Common myeloid progenitor, CD34-positive (primary cell): Measurements from ENCODE around the gene NKG7.

Experiments
- CTCF ChIA-PET: fragments of 350-600 bp; sonication (Branson Sonifier 250); formaldehyde crosslinking; loops from one replicate; lab custom pipeline; 2021; ENCODE audit warnings: antibody characterized with exemption; lab: Charles Lee
- POLR2A ChIA-PET: fragments of 350-600 bp; sonication (Branson Sonifier 250); formaldehyde crosslinking; loops from one replicate; lab custom pipeline; 2021; ENCODE audit warnings: antibody characterized with exemption; lab: Charles Lee
- DNase-seq, 3 donors: peaks; one replicate each; pipeline versions ENCODE4 v3.0.0 to v3.0.0-alpha.2; 2013
- H3K27ac ChIP-seq, 2 experiments: 1 replicate in 1 of 2; 2 replicates in 1 of 2; pipeline ENCODE4 v1.7.0; 2013; ENCODE audit warnings: inconsistent platforms in 2 of 2, low read length in 2 of 2, mild to moderate bottlenecking in 2 of 2, low read depth in 1 of 2, moderate library complexity in 1 of 2; ENCODE audit not compliant: severe bottlenecking in 2 of 2, insufficient read depth in 1 of 2, poor library complexity in 1 of 2
- H3K27me3 ChIP-seq, 5 experiments: replicated peaks in 2 of 5; 1 replicate in 3 of 5; 2 replicates in 2 of 5; pipeline versions ENCODE4 v1.6.1 to v1.7.0; 2013; ENCODE audit warnings: low read length in 4 of 5, mild to moderate bottlenecking in 2 of 5, moderate library complexity in 2 of 5, inconsistent platforms in 1 of 5; ENCODE audit not compliant: insufficient read depth in 5 of 5, control insufficient read depth in 4 of 5
- H3K36me3 ChIP-seq, 4 experiments: 1 replicate in 2 of 4; 2 replicates in 2 of 4; pipeline versions ENCODE4 v1.6.1 to v1.7.0; 2013; ENCODE audit warnings: low read length in 3 of 4, control low read depth in 1 of 4, mild to moderate bottlenecking in 1 of 4; ENCODE audit not compliant: control insufficient read depth in 4 of 4, insufficient read depth in 4 of 4
- H3K4me1 ChIP-seq, 4 experiments: 1 replicate in 3 of 4; 2 replicates in 1 of 4; pipeline versions ENCODE4 v1.6.1 to v1.7.1; 2013; ENCODE audit warnings: low read length in 3 of 4, mild to moderate bottlenecking in 3 of 4, control low read depth in 1 of 4, inconsistent platforms in 1 of 4, moderate library complexity in 1 of 4; ENCODE audit not compliant: control insufficient read depth in 4 of 4, insufficient read depth in 4 of 4; ENCODE audit errors: control extremely low read depth in 1 of 4
- H3K4me3 ChIP-seq, 7 experiments: 1 replicate in 4 of 7; 2 replicates in 3 of 7; pipeline versions ENCODE4 v1.5.1 to v1.7.0; 2013; ENCODE audit warnings: mild to moderate bottlenecking in 7 of 7, low read length in 6 of 7, moderate library complexity in 6 of 7, inconsistent platforms in 2 of 7, low read depth in 2 of 7, control low read depth in 1 of 7; ENCODE audit not compliant: insufficient read depth in 4 of 7, control insufficient read depth in 1 of 7; ENCODE audit errors: extremely low read depth in 1 of 7
- H3K9me3 ChIP-seq, 5 experiments: 1 replicate in 4 of 5; 2 replicates in 1 of 5; pipeline versions ENCODE4 v1.6.1 to v1.7.1; 2013; ENCODE audit warnings: low read length in 4 of 5, mild to moderate bottlenecking in 2 of 5, inconsistent platforms in 1 of 5, low read depth in 1 of 5, moderate library complexity in 1 of 5; ENCODE audit not compliant: control insufficient read depth in 4 of 5, insufficient read depth in 2 of 5; ENCODE audit errors: control extremely low read depth in 1 of 5
- WGBS: methylation state at CpG from one replicate; pipeline ENCODE4 v1.1.5; 2013; ENCODE audit not compliant: insufficient coverage; 5-methylcytosine and 5-hydroxymethylcytosine counted together

The NKG7 gene

GRCh38 chr19:51342631-51343569, 29.6 kb downstream of the NKG7 start:
- ChIA-PET CTCF (interaction anchor here (1.0 to 2.4 kb wide), 10 partner anchors 11 to 187 kb away, joined by 3 to 8 read pairs (median 4); no protein-coding TSS in a partner anchor), POLR2A (interaction anchor here (0.6 kb wide), 1 partner anchor 326 kb away, joined by 8 read pairs; no protein-coding TSS in a partner anchor)
- Histone ChIP-seq H3K9me3 (no peaks in the 10 kb centered on the region), H3K4me3 (no peak overlapping the region), H3K36me3 (peaks cover 5 to 32% (median 19%) of the 10 kb centered on the region in 4 experiments), H3K4me1 (peaks cover 0 to 22% (median 20%) of the 10 kb centered on the region in 4 experiments), H3K27me3 (peaks cover 0 to 18% (median 4%) of the 10 kb centered on the region in 5 experiments), H3K27ac (no peak overlapping the region)
- no peak for DNase-seq
- WGBS = 63% methylated on average over 8 of the region's 9 CpGs

DNA sequence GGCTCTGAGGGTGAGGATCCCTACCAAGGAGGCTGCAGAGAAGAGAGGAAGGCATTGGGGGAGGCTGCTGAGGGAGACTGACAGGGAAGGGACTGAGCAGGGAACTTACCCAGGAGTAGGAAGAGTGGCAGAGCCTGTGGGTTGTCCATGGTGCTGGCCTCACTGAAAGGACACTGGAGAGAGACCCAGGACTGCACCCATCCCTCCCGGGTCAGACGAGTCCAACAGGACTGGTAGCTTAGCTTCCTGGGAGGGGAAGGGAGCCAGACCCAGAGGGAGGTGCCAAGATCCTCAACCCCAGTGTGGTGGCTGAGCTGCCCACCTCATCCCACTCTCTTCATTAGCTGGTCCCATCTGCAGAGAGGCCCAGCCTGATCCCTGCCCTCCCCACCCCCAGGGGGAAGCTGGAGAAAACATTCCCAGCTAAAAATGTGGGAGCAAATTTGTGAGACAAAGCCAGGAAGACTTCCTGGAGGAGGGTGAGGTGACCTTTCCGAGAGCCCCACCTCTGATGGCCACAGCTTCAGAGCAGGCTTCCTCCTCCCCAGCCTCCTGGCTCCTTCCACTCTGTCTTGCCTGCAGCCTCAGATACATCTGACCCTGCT, 30.4 kb downstream of the NKG7 start, which contains the start of gene VSIG10L:
VSIG10L (minus strand) TSS at position 164 of the 605 bp plus-strand sequence; CDS start at position 149, 15 bp downstream.
- DNase-seq = no peak
- Histone ChIP-seq H3K4me3 (no peak within 1 kb of the TSS), H3K36me3 (peaks cover 3 to 26% (median 16%) of the 10 kb centered on the region in 4 experiments), H3K9me3 (no peaks in the 10 kb centered on the region), H3K27me3 (peaks cover 0 to 18% (median 4%) of the 10 kb centered on the region in 5 experiments), H3K4me1 (peaks cover 0 to 22% (median 21%) of the 10 kb centered on the region in 4 experiments), H3K27ac (no peak within 1 kb of the TSS)
- WGBS = 81% methylated on average over 3 of the region's 3 CpGs
- POLR2A ChIA-PET = no interaction called here
- CTCF ChIA-PET = interaction anchor here (1.1 to 2.6 kb wide), 8 partner anchors 10 to 186 kb away, joined by 3 to 11 read pairs (median 6); no protein-coding TSS in a partner anchor

DNA sequence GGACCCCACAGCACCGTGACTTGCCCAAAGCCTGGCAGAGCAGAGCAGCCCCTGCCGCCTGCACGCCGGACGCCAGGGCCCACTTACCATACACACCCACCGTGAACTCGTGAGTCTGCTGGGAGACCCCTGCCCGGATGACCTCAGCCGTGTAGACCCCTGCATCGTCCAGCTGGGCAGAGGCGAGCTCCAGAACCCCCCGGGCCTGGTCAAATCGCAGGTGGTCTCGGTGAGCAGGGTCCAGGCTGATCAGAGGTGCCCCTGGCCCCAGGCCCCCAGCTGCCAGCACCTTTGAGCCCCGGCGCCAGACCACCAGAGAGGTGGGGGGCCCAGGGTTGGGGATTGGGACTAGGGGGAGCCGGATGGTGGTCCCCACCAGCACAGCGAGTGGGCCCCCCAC, 31.4 kb downstream of the NKG7 start:
- Histone ChIP-seq H3K27me3 (peaks cover 0 to 18% (median 4%) of the 10 kb centered on the region in 5 experiments), H3K36me3 (peaks cover 2 to 16% (median 10%) of the 10 kb centered on the region in 4 experiments), H3K4me3 (no peak overlapping the region), H3K9me3 (no peaks in the 10 kb centered on the region), H3K4me1 (peaks cover 0 to 22% (median 21%) of the 10 kb centered on the region in 4 experiments), H3K27ac (no peak overlapping the region)
- POLR2A ChIA-PET = no interaction called here
- CTCF ChIA-PET = interaction anchor here (0.8 to 2.6 kb wide), 10 partner anchors 9 to 98 kb away, joined by 3 to 11 read pairs (median 4); partner anchors contain the start of gene ETFB
- DNase-seq = no peak
- WGBS = 96% methylated on average over 18 of the region's 18 CpGs

- WGBS = 2% methylated on average over 83 of the region's 107 CpGs
- ChIA-PET CTCF (interaction anchor here (0.7 to 2.6 kb wide), 11 partner anchors 12 to 321 kb away, joined by 3 to 11 read pairs (median 5); partner anchors contain the start of gene ETFB), POLR2A (interaction anchor here (1.3 kb wide), 1 partner anchor 26 kb away, joined by 5 read pairs; no protein-coding TSS in a partner anchor)
- Histone ChIP-seq H3K27me3 (peaks cover 0 to 18% (median 4%) of the 10 kb centered on the region in 5 experiments), H3K27ac (peak overlapping the region in 1 of 2 experiments; percentile 43), H3K36me3 (peaks cover 1 to 6% (median 4%) of the 10 kb centered on the region in 4 experiments), H3K9me3 (no peaks in the 10 kb centered on the region), H3K4me3 (peak overlapping the region; percentile 39 to 83 (median 74)), H3K4me1 (peaks cover 0 to 22% (median 21%) of the 10 kb centered on the region in 4 experiments)
- DNase-seq = peak; percentile 91 to 93 (median 92)
Measured at GRCh38 chr19:51339687-51340656, 32.5 kb downstream of the NKG7 start.

- H3K9me3 ChIP-seq = no peaks in the 10 kb centered on the region
- H3K4me3 ChIP-seq = peak overlapping the region; percentile 39 to 83 (median 74)
- 0% methylated on average over 10 of the region's 10 CpGs for WGBS
- H3K36me3 ChIP-seq = no peaks in the 10 kb centered on the region
- ChIA-PET CTCF (interaction anchor here (0.7 to 2.1 kb wide), 6 partner anchors 11 to 322 kb away, joined by 4 to 7 read pairs (median 5); no protein-coding TSS in a partner anchor), POLR2A (interaction anchor here (1.3 kb wide), 1 partner anchor 26 kb away, joined by 5 read pairs; no protein-coding TSS in a partner anchor)
- peaks cover 0 to 18% (median 4%) of the 10 kb centered on the region in 5 experiments for H3K27me3 ChIP-seq
- peak overlapping the region in 1 of 2 experiments; percentile 43 for H3K27ac ChIP-seq
- no peak for DNase-seq
- H3K4me1 ChIP-seq = peaks cover 0 to 22% (median 21%) of the 10 kb centered on the region in 4 experiments
Measured at GRCh38 chr19:51339313-51339686, 33.2 kb downstream of the NKG7 start.
